NCI-H82 treated with DMSO at 0.1 percent for 48 hours (cell line): ENCODE results near the gene LSM14B.
"Not testable (repeated sequence)": the region's sequence is repeated elsewhere in the genome, so short reads cannot be mapped to it uniquely, and the experiment has no call there.

Experiments used
- DNase-seq: peaks from one replicate; lab custom pipeline; 2025; ENCODE audit not compliant: unreplicated experiment; lab: John Stamatoyannopoulos, UW

Gene LSM14B

DNA sequence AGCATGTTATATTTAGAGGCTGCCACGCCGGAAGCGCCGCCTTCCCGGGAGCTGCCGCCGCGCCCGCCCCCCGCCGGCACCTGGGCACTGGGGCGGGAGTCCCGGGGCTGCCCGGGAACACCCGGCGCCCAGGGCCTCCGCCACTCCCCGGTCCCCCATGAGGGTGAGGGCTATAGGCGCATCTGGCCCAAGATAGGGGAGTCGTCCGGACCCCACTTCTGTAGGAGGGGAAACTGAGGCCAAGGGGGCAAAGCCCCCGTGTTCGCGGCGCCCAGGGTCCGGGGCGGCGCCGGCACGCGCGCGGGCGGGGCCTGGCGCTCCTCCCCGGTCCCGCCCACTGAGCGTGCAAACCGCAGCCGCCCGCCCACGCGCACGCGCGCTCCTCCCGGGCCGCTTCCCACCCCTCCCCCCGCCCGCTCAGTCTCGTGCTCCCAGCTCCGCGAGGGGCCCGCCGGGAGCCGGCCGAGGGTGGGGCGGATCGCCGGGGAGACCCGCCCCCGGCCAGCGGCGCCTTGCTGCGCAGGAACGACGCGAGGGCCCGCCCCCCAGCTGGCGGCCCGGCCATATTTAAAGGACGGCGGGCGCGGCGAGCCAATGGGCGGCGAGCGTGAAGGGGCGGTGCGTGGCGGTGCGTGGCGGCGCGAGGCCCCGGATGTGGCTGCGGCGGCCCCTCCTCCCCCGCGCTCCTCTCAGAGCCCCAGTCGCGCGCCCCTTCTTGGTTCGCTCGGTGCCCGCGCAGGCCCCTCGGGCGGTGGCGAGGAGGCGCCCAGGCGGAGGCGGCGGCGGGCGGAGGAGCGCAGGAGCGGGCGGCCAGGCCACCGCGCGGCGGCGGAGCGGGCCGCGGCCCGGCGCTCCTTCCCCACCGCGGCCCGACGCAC is at the start of gene LSM14B:
LSM14B (plus strand) TSS at position 700 of the 878 bp plus-strand sequence. CDS start 192 bp downstream, outside the sequence.
- peak; percentile 79 for DNase-seq

DNA sequence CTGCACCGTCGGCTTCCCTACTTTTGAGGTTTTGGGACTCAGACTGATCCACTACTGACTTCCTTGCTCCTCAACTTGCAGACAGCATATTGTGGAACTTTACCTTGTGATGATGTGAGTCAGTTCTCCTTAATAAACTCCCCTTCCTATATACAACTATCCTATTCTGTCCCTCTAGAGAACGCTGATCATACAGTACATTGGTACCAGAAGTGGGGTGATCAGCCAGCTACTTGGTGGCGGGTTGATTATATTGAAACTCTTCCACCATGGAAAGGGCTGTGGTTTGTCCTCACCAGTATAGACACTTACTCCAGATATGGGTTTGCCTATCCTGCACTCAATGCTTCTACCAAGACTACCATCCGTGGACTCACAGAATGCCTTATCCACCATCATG is 49.0 kb upstream of the LSM14B start:
- no peak for DNase-seq

DNA sequence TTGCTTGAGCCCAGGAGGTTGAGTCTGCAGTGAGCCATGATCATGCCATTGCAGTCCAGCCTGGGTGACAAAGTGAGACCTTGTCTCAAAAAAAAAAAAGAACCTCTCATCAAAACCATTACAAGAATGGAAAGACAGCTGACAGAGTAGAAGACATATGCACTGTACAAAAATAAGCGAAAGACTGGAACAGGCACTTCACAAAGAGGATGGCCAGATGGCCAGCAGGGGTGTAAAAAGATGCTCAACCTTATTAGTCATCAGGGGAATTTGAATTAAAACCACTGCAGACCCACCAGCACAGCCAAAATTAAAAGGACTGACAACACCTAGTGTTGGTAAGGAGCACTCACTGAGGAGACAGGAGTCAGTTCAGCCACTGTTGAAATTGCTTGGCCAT is 43.1 kb upstream of the LSM14B start:
- no peak for DNase-seq

DNA sequence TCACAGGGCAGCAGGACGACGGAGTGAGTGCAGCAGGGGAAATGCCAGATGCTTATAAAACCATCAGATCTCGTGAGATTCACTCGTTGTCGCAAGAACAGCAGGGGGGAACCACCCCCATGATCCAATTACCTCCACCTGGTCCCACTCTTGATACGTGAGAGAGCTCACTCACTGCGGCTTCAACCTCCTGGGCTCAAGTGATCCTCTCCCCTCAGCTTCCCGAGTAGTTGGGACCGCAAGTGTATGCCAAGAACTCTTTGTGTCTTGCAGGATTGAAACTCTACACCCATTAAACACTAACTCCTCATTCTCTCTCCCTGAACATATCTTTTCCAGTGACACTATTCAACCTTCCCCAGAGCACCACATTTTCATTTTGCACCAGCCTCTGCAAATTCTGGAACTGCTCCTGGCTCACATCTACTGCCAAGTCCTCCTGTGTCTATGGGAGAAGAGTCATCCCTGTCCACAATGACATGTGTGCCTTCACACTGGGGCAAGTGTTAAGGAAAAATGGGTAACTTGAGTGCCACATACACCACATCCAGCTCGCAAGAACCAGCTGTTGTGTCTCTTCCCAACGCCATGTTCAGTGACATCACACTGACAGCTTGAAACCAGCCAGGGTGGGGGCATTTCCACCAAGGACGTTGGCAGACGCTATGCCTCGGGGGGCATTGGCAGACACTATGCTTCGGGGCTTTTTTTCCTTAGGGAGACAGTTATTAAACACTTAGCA is 41.9 kb upstream of the LSM14B start:
- DNase-seq: peak; percentile 20

DNA sequence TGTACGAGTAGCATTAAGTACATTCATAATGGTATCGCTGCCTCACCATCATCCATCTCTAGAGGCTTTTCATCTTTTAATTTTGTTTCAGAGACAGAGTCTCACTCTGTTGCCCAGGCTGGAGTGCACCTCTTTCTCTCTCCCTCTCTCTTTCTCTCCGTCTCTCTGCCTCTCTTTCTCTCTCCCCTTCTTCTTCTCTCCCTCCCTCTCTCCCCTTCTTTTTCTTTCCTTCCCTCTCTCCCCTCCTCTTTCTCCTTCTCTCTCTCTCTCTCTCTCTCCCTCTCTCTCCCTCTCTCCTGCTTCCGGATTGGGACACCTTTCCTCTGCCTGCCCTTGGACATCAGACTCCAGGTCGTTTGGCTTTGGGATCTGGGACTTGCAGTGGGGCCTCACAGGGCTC is 39.0 kb upstream of the LSM14B start:
- DNase-seq: no peak

DNA sequence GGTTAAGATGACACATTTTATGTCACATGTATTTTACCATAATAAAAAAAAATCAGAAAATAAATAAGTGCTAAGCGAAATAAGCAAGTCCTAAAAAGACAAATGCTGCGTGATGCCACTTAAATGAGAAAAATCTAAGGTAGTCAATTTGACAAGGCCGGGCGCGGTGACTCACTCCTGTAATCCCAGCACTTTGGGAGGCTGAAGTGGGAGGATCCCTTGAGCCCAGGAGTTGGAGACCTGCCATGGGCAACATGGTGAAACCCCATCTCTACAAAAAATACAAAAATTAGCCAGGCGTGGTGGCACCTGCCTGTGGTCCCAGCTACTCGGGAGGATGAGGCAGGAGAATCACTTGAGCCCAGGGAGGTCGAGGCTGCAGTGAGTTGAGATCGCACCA is 38.1 kb upstream of the LSM14B start:
- not testable (repeated sequence) for DNase-seq

DNA sequence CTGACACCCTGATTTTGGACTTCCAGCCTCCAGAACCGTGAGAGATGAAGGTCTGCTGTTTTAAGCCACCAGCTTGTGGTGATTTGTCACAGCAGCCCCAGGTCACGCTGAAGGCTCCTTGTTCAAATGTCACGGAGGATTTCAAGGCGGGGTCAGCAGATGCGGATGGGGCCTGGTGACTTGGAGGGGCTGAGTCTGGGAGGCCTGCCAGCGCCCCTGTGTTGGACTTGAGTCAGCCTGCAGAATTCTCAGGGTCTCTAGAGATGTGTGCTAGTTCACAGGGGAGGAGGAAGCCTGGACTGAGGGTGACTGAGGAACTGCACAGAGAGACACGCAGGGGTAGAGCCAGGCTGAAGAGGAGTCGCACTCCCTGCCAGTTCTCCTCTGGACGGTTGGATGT is 37.1 kb upstream of the LSM14B start:
- DNase-seq: no peak

DNA sequence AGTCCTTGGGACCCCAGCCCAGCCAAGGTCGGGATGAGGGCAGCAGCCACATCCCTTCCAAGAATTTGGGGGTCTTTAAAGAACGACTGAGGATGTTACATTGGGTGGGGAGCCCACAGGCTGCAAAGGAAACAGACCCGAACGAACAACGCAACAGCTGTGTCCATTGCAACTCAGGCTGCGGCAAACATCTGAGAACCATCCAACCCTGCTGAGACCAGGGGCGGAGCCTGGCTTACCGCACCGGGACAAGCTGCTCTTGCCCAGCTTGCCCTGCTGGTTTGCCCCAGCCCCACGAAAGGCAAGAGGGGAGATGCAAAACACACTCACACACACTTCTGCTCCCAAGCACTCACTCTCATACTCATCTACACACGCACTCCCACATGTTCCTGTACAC is 35.0 kb upstream of the LSM14B start:
- no peak for DNase-seq

DNA sequence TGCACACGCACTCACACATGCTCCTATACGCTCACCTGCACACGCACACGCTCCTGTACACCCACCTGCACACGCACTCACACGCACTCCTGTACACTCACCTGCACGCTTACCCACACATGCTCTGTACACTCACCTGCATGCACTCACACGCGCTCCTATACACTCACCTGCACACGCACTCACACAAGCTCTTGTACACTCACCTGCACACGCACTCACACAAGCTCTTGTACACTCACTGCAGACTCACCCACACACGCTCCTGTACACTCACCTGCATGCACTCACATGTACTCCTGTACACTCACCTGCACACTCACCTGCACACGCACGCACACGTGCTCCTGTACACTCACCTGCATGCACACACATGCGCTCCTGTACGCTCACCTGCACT is 34.6 kb upstream of the LSM14B start:
- DNase-seq: no peak

DNA sequence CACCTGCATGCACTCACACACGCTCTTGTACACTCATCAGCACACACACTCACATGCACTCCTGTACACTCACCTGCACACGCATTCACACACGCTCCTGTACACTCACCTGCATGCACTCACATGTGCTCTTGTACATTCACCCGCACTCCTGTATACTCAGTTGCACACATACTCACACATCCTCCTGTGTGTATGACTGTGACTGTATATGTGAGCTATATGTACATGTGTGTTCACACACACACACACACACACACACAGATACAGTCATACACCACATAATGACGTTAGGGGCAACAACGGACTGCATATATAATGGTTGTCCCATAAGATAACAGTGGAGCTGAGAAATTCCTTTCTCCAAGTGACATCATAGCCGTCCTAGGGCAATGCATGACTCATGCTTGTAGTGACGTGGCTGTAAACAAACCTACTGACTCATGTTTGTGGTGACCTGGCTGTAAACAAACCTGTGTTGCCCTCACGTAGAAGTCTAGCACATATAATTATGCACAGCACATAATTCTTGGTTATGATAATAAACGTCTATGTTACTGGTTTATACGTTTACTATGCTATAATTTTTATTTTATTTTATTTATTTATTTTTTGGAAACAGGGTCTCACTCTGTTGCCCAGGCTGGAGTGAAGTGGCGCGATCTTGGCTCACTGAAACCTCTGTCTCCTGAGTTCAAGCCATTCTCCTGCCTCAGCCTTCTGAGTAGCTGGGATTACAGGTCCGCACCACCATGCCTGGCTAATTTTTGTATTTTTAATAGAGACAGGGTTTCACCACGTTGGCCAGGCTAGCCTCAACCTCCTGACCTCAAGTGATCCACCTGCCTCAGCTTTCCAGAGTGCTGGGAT is 33.8 kb upstream of the LSM14B start:
- DNase-seq: no peak

DNA sequence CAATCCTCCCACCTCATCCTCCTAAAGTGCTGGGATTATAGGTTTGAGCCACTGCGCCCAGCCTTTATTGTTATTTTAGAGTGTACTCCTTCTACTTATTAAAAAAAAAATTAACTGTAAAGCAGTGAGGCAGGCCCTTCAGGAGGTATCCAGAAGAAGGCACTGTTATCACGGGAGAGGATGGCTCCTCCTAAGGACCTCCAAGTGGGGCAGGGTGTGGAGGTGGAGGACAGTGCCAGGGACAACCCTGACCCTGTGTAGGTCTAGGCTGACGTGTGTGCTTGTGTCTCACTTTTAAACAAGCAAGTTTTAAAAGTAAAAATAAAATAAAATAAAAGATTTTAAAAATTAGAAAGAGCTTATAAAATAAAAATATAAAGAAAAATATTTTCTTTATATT is 32.9 kb upstream of the LSM14B start:
- DNase-seq: no peak

DNA sequence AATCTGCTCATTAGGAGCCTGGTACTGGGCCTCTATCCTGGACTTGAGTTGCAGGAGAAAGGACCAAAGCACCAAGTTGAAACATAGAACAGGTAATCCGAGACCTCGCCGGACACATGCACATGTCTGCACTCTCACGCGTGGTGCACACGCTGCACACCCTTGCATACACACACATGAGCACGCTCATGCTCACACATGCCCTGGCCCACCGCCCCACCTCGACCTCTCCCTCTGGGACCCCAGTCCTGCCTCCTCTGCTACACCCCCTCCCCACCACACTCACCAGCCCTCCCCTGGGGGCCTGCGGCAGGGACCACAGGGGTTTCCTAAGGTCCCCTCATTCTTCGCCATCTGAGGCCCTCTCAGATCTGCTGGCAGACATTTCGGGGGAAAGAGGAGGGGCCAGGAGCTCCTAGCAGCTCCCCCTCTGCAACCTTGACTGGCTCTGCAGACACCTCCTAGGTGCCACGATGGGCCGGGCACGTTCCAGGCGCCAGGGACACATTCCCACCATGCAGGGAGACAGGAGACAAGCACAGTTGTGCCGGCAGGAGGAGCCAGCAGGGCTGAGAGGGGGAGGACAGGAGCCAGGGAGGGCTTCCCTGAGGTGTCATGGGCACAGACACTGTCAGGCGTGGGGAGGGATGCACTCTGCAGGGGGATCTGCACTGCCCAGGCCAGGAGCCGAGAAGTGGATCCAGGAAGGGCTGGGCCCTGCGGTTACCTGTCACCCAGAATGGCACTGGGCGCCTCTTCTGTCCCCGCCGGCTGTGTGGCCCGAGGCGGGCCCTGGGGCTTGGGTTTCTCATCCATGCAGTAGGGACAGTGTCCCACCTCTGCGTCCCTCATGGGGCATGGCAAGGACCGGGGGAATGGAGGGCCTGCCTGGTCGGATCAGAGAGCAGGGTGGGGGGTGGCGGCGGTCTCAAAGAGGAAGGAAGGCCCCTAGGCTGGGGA is 25.6 kb upstream of the LSM14B start:
- no peak for DNase-seq

DNA sequence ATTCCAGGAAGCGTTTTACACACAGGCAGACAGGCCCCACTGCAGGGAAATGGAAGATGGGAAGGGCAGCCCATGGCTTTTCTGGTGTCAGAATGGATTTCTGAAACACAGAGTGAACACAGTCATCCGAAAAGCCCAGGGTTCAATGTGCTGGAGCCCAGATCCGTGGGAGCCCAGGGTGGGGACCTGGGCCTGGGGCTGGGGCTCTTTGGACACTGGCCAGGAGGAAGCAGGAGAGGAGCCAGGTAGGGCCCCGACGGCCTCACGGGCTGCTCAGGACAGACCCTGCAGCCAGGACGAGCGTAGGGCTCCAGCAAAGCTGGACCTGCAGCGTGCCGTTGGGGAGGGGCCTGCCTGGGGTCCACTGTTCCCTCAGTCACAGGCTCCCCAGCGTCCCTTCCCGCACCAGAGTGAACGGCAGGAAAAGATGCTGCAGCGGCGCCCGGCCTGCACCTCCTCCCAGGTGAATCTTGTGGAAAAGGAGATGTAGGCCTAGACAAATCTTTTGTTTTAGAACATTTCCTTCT is 24.3 kb upstream of the LSM14B start:
- DNase-seq: no peak

DNA sequence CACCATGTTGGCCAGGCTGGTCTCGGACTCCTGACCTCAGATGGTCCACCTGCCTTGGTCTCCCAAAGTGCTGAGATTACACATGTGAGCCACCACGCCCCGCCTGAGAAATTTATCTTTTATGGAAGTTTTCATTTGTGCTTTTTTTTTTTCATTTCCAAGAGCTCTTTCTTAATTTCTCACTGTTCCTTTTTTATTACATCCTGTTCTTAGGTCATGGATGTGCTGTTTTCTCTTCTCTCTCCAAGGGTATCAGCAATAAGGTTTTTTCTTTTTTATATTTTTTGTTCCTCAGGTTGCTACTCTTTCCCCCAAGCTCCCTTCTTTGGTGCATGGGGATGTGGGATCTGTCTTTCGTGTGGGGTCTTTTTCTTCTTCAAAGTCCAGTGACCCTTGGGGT is 21.2 kb upstream of the LSM14B start:
- no peak for DNase-seq

DNA sequence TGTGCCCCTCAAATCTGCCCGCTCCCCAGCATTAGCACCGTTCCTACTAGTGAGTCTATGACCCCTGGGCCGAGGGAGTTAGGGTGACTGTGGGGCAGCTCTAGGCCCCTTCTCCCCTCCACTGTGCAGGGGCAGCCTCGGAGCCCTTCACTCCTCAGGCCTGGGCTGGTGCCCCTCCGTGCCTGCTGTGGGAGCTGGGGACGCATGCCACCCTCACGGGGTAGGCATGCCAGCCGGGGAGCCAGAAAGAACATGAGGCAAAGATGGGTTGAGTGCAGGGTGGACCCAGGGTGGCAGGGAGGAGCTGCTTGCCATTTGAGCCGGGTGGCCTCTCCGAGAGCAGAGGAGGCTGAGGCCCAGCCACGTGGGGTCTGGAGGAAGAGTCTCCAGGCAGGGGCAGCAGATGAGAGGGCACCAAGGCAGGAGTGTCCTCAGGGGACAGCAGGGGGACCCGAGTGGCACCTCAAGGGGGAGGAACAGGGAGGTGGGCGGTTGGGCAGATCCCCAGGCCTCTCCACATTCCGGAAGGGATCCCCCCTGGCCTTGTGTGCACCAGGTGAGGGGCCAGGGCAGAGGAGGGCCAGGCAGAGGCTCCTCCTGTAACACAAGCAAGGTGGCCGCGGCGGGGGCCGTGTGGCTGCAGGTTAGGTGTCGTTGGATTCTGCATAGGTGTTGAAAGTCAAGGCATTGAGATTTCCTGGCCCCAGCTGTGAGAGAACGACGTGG is 18.6 kb upstream of the LSM14B start:
- DNase-seq: no peak

DNA sequence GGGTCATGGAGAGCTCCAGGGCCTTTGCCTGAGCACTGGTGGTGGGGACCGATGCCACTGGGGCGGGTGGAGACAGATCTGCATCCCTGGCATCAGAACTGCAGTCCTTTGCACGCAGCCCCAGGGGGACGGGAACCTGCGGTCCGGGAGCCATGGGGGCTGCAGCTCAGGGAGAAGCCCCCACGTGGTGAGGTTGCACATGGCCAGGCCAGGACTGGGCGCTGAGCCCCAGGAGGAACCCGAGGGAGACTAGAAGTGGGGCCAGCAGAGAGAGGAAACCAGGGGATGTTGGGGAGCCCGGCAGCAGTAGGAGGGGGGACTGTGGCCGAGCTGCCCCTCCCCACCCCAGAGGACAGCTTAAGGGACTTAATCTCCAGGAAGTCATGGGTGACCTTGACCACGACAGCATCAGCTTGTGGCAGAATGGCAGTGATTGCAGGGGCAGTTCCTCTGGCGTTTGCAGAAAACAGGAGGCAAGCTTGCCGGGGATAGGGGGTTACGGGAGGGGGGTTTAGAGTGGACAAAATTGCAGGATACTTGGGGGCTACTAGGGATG is 18.0 kb upstream of the LSM14B start:
- DNase-seq: no peak

DNA sequence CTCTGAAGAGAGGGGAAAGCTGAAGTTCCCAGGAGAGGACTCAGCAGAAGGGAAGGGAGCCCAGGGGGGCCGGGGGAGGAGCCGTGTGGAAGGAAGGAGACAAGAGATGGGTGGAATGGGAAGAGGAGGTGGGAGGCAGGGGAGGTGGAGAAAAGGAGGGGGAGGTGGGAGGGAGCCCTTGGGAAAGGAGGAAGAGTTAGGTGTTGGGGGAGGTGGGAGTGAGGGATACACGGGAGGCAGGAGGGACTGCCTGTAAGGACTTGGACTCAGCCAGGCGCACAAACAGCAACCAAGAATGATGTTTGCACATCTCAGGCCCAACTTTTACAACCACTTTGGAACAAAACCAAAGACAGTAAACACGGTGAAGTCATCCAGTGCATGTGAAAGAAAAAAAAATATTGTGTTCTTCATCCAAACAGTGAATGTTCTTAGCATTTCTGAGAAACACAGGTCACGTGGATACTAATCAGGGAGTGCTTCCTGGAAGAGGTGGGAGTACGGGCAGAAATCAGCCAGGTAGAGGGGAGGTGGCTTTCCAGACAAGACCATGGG is 17.4 kb upstream of the LSM14B start:
- no peak for DNase-seq

DNA sequence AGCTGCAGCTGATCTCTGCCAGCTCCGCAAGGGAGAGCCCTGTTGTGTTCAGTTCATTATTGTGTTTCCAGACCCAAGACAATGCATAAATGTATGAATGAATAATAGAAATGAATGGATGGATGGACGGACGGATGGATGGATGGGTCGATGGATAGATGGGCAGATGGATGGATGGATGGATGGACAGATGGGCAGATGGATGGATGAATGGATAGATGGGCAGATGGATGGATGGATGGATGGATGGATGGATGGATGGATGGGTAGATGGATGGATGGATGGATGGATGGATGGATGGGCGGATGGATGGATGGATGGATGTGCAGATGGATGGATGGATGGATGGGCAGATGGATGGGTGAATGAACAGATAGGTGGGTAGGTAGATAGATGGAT is 16.7 kb upstream of the LSM14B start:
- DNase-seq: no peak

DNA sequence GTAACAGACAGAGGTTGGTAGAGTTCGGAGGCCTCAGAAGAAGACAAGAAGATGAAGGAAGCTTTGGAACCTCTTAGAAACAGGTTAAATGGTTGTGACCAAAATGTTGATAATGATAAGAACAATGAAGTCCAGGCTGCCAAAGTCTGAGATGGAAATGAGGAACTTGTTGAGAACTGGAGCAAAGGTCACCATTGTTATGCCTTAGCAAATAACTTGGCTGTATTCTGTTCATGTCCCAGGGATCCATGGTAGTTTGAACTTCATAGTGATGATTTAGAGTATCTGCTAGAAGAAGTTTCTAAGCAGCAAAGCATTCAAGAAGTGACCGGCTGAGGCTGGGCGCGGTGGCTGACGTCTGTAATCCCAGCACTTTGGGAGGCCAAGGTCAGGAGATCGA is 11.1 kb upstream of the LSM14B start:
- no peak for DNase-seq
